ENCODE data around the gene B4GALT4.

The B4GALT4 gene, protein sequence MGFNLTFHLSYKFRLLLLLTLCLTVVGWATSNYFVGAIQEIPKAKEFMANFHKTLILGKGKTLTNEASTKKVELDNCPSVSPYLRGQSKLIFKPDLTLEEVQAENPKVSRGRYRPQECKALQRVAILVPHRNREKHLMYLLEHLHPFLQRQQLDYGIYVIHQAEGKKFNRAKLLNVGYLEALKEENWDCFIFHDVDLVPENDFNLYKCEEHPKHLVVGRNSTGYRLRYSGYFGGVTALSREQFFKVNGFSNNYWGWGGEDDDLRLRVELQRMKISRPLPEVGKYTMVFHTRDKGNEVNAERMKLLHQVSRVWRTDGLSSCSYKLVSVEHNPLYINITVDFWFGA

DNA sequence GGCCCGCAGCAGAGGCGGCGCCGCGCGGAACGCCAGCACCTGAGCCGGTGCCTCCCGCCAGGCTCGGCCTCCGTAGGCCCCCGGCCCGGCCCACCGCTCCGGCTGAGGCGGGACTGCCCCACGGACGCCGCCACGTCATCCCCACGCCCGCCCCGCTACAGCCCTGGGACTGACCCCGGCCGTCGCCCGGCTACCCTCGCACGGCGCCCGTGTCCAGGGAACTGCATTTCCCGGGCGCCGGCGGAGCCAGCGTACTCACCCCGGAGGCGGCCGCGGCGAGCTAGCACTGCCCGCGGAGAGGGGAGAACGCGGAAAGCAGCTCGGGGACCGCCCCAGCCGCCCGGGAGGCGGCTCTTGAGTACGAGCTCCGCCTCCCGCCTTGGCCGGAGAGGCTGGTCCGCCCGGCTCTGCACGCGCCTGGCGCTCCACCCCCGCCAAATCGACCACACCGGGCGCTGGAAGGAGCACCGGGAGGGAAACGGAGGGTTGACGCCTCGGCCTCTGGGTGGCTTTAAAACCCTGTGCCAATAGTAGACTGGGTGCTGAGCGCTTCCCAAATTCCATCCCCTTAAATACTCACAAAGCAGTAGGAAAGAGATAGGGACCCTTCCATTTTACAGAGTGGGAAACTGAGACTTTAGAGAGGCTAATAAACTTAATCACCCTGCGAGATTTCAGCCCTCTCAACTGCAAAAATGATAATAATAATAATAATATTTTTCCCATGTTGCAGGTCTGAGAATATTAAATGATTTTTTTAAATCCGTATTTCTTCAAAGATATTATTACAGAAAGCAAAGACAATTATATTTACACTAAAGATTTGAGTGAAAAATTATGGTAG lies at the start of gene B4GALT4:
TSS of gene B4GALT4 (minus strand) at position 288 of the 844 bp plus-strand sequence. CDS start 10,779 bp downstream, outside the sequence.
- Histone ChIP-seq H3K4me3 (ENCODE audit: low read depth, low read length) (peak within 1 kb of the TSS; percentile 50), H3K9me3 (ENCODE audit: severe bottlenecking) (no peaks in the 10 kb centered on the region), H3K27me3 (ENCODE audit: insufficient read depth, low read depth, severe bottlenecking) (no peaks in the 10 kb centered on the region), H3K27ac (peak within 1 kb of the TSS; percentile 78), H3K36me3 (peaks cover 5% of the 10 kb centered on the region)
- TF ChIP-seq, protein P1, sequence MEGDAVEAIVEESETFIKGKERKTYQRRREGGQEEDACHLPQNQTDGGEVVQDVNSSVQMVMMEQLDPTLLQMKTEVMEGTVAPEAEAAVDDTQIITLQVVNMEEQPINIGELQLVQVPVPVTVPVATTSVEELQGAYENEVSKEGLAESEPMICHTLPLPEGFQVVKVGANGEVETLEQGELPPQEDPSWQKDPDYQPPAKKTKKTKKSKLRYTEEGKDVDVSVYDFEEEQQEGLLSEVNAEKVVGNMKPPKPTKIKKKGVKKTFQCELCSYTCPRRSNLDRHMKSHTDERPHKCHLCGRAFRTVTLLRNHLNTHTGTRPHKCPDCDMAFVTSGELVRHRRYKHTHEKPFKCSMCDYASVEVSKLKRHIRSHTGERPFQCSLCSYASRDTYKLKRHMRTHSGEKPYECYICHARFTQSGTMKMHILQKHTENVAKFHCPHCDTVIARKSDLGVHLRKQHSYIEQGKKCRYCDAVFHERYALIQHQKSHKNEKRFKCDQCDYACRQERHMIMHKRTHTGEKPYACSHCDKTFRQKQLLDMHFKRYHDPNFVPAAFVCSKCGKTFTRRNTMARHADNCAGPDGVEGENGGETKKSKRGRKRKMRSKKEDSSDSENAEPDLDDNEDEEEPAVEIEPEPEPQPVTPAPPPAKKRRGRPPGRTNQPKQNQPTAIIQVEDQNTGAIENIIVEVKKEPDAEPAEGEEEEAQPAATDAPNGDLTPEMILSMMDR (IDR thresholded peaks at IDR 0.05; ENCODE audit: low read depth, low read length) = no peak
- peak; percentile 85 for DNase-seq

DNA sequence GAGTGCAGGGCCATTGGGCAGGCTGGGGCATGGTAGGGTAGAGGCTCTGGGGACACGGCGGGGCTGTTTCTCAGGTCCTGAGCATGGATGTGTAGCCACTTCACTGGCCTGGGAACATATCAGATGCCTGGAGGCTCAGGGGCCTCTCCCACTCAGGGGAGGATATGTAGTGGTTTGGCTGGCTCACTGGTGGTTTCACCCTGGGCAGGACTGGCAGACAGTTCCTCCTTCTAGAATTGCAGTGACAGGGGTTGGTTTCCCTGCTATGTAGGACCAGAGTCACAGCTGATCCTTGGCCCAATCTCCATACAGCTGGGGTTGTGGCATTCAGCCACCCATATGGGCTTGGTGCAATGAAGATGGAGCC lies 48.7 kb upstream of the B4GALT4 start:
- Histone ChIP-seq H3K36me3 (no peaks in the 10 kb centered on the region), H3K27me3 (ENCODE audit: insufficient read depth, low read depth, severe bottlenecking) (no peaks in the 10 kb centered on the region), H3K9me3 (ENCODE audit: severe bottlenecking) (no peaks in the 10 kb centered on the region), H3K27ac (no peak overlapping the region), H3K4me3 (ENCODE audit: low read depth, low read length) (no peak overlapping the region)
- TF ChIP-seq, protein P1 (IDR thresholded peaks at IDR 0.05; ENCODE audit: low read depth, low read length) = no peak
- DNase-seq = no peak

DNA sequence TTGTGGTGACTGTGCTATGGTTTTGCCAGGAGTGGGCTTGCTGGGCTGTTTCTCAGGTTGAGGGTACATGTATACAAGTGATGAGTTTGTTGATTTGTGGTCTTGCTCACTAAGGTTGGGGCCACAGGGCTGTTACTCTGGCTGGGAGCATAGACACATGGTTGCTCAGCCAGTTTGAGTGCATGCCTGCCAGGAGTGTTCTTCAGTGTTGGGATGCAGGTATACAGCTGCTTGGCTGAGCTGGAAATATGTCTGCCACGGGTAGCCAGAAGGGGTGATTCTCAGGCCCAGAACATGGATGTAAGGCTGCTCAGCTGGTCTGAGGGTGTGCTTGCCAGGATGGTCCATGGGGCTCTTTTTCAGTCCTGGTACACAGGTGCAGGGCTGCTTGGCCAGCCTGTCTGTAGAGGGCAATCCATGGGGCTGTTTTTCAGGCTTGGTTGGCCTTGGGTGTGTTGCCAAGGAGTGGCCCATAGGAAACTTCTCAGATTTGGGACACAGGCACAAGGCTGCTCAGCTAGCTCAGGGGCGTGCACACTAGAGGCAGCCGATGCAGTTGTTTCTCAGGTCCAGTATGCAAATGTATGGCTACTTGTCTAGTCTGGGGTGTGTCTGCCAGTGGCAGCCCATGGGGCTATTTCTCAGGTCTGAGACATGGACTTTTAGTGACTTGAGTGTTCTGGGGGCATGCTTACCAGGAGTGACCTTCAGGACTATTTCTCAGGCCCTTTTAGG lies 48.2 kb upstream of the B4GALT4 start:
- no peak for DNase-seq
- H3K27ac ChIP-seq = no peak overlapping the region
- no peaks in the 10 kb centered on the region for H3K27me3 ChIP-seq (ENCODE audit: insufficient read depth, low read depth, severe bottlenecking)
- no peak overlapping the region for H3K4me3 ChIP-seq (ENCODE audit: low read depth, low read length)
- no peaks in the 10 kb centered on the region for H3K36me3 ChIP-seq
- no peaks in the 10 kb centered on the region for H3K9me3 ChIP-seq (ENCODE audit: severe bottlenecking)
- TF ChIP-seq, protein P1 (IDR thresholded peaks at IDR 0.05; ENCODE audit: low read depth, low read length) = no peak

DNA sequence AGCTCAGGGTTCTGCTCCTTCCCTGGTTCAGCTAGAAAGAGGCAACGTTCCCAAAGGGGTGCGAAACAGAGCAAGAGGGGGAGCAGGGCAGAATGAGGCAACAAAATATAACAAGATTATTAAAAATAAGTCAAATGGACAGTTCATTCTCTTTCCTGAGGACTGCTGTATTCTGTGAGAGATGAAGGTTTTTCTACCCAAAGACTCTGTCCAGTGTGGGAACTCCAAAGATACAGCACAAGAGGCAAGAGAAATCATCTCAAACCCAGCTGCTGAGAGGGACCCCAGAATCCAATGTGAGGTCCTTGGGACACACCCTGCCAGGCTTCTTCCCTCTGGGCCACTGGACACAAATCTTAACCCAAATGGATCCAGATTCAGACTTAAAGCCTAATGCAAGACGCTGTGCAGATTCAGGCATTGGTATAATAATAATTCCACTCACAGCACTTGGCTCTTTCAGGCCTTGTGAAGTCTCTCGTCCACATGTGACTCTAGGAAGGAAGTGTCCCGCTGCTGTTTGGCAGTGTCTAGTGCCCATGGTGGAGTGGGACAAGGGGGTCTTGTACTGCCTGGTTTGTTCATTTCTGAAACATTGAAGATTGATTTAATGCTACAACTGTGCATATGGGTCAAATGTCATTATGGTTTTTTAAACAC lies 39.0 kb upstream of the B4GALT4 start:
- Histone ChIP-seq H3K9me3 (ENCODE audit: severe bottlenecking) (peaks cover 6% of the 10 kb centered on the region), H3K36me3 (no peaks in the 10 kb centered on the region), H3K27me3 (ENCODE audit: insufficient read depth, low read depth, severe bottlenecking) (no peaks in the 10 kb centered on the region), H3K4me3 (ENCODE audit: low read depth, low read length) (no peak overlapping the region), H3K27ac (no peak overlapping the region)
- DNase-seq = no peak
- TF ChIP-seq, protein P1 (IDR thresholded peaks at IDR 0.05; ENCODE audit: low read depth, low read length) = no peak

DNA sequence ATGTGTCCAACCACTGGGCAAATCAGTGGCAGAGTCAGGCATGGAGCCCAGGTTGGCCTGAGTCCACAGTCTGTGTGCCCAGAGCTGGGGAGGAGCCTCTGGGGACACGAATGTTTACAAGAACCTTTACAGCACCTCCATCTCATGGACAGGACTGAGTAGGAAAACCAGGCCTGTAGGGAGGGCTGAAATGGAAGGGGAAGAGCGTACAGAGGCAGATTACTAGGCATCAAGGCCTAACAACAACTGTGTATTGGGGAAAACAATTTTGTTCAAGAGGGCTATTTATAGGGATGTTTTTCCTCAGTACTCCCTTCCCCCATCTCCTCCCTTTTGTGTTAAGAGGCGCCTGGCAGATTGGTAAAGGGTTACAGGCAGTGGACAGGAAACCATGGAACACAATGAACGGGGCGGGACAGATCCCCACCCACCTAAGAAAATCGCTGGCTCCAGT lies 38.5 kb upstream of the B4GALT4 start:
- no peak overlapping the region for H3K4me3 ChIP-seq (ENCODE audit: low read depth, low read length)
- no peak overlapping the region for H3K27ac ChIP-seq
- TF ChIP-seq, protein P1 (IDR thresholded peaks at IDR 0.05; ENCODE audit: low read depth, low read length) = no peak
- no peaks in the 10 kb centered on the region for H3K36me3 ChIP-seq
- H3K9me3 ChIP-seq (ENCODE audit: severe bottlenecking) = peaks cover 6% of the 10 kb centered on the region
- DNase-seq = no peak
- no peaks in the 10 kb centered on the region for H3K27me3 ChIP-seq (ENCODE audit: insufficient read depth, low read depth, severe bottlenecking)
